Measurements from ENCODE around the gene COG6. TPM values are rescaled to one million over a fixed set of nuclear protein-coding genes. Genes with fewer than 3 reads are reported as not detected.

COG6 gene
- 35.8 and 42.1 TPM in 2 replicates for polyA plus RNA-seq

GRCh38 chr13:39655569-39656324, at the start of gene COG6:
Gene COG6 (plus strand): TSS chr13:39655662. CDS start chr13:39655727, 65 bp downstream.

Other genes with a start within 250 kb of the COG6 start
- 18.6 and 30.2 TPM in 2 replicates for gene LHFPL6, start 52.5 kb upstream of the COG6 start, polyA plus RNA-seq

All from Purkinje cell (primary cell).